ENCODE results near the gene ASAP2.

DNA sequence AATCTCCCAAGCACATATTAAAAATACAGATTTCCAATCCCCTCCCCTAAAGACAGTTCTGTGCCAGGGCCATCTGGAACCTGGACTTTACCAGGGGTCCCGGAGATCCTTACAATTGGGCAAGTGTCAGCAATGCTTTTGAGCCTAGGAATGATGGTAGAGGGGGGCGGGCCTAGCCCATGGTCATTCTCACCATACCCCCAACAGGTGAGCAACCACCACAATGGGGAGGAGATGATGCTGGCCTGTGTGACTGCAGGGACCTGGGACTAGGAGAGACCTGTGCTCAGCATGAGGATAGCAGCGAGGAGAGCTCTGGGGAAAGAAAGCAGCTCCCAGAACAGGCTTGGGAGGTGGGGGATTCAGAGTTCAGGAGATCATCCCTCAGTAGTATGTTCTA lies 13.9 kb upstream of the ASAP2 start:
- TF ChIP-seq, protein P1, sequence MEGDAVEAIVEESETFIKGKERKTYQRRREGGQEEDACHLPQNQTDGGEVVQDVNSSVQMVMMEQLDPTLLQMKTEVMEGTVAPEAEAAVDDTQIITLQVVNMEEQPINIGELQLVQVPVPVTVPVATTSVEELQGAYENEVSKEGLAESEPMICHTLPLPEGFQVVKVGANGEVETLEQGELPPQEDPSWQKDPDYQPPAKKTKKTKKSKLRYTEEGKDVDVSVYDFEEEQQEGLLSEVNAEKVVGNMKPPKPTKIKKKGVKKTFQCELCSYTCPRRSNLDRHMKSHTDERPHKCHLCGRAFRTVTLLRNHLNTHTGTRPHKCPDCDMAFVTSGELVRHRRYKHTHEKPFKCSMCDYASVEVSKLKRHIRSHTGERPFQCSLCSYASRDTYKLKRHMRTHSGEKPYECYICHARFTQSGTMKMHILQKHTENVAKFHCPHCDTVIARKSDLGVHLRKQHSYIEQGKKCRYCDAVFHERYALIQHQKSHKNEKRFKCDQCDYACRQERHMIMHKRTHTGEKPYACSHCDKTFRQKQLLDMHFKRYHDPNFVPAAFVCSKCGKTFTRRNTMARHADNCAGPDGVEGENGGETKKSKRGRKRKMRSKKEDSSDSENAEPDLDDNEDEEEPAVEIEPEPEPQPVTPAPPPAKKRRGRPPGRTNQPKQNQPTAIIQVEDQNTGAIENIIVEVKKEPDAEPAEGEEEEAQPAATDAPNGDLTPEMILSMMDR (IDR thresholded peaks at IDR 0.05), result no peak
- no peak for TF ChIP-seq EP300 (IDR thresholded peaks at IDR 0.05; ENCODE audit: low read depth)

Data from transverse colon (tissue), 3 donors.